Caki2 (cell line): ENCODE results near the gene UTP3. TPM values are rescaled to one million over a fixed set of nuclear protein-coding genes. Genes with fewer than 3 reads are reported as not detected.
"Not testable (repeated sequence)": the region's sequence is repeated elsewhere in the genome, so short reads cannot be mapped to it uniquely, and the experiment has no call there.

ENCODE experiments used
- DNase-seq: peaks from one replicate; pipeline ENCODE4 v3.0.0-alpha.2; 2015; ENCODE audit warnings: low read depth
- in situ Hi-C: cut with HindIII; loops from 2 replicates; pipeline ENCODE4 v1.10.0; 2016; ENCODE audit warnings: low sequenced_read_pairs, low pct_unique_long_range_greater_than_20kb, mixed read lengths
- total RNA-seq: library from RNA; depleted of rRNA; stranded (reverse); fragments of >200 nt; shearing (Covaris generic); gene quantifications from 2 replicates; pipeline ENCODE4 v1.2.3, GENCODE V29; 2014; ENCODE audit warnings: low replicate concordance

Gene UTP3
- total RNA-seq, 1 experiment from 2014 or later: 9.5 TPM

DNA sequence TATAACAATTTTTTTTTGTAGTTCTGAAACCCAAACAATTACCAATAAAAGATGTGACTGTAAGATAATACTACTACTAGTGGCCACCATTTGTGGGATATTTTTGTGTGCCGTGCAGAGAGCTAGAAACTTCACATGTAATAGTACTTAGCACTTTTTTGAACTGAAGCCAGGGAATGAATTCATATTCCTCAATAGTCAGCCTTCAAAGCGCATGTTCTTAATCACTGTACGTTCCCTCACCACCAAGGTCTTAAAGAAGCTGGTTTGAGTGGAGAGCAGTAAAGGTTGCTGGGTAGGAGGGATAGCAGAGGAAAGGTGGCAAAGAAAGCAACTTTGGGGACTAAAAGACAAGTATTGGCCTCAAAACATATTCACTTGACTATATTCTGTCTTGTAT lies 23.8 kb downstream of the UTP3 start:
- in situ Hi-C loops: no loop called here
- no peak for DNase-seq

DNA sequence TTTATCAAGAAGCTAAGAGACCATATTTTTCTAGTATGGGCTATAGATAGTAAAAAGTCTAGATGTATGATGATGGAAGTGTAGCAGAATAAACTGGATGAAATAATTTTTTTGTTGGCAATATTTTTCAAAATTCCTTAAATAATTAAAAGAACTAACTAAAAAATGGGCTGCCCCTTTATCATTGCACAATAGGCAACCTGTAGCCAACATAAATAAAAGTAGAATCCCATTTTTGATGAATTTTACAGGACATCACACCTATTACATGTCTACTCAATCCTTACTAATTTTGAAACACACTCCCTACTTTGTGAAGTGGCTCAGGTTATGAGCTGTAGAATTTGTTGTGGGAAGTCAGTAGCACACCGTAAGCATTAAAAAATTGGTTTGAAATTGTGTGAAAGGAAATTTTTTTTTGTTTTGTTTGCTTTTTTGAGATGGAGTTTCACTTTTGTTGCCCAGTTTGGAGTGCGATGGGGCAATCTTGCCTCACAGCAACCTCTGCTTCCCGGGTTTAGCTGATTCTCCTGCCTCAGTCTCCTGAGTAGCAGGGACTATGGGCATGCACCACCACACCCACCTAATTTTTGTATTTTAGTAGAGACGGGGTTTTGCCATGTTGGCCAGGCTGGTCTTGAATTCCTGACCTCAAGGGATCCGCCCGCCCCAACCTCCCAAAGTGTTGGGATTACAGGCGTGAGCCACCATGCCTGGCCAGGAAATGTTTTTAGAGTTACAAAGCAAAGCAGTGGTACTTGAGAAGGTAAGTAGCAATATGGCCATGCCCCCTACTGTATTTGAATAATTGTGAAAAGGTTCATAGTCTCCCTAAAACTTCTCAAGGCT lies 24.5 kb downstream of the UTP3 start:
- no peak for DNase-seq
- in situ Hi-C loops: no loop called here

DNA sequence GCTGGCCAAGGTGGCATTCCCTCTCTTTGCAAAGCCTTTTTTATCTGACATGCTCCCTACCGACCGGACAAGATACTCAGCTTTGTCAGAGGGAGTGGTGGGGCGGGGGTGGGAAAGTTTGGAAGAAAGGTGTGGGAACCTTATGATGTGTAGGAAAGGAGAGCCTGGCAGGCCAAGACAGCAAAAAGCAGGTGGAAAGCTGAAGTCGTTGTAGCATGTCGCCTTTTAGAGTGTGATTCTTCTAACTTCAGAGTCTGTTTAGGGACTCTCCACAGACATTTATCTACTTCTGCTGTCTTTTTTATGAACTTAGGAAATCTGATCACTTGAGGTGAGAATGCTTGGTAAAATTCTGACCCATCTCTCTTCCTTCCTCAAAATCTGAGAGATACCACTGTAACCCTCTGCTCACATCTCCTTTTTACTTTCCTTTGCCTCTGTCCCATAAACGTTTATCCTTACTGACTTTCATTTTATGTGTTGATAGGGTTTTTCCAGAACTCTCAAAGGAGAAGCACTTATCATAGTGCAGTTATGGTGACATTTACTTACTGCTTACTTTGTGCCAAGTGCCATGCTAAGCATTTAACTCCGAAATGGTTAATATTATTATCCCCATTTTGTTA lies 25.2 kb downstream of the UTP3 start:
- DNase-seq: no peak
- in situ Hi-C loops: no loop called here

DNA sequence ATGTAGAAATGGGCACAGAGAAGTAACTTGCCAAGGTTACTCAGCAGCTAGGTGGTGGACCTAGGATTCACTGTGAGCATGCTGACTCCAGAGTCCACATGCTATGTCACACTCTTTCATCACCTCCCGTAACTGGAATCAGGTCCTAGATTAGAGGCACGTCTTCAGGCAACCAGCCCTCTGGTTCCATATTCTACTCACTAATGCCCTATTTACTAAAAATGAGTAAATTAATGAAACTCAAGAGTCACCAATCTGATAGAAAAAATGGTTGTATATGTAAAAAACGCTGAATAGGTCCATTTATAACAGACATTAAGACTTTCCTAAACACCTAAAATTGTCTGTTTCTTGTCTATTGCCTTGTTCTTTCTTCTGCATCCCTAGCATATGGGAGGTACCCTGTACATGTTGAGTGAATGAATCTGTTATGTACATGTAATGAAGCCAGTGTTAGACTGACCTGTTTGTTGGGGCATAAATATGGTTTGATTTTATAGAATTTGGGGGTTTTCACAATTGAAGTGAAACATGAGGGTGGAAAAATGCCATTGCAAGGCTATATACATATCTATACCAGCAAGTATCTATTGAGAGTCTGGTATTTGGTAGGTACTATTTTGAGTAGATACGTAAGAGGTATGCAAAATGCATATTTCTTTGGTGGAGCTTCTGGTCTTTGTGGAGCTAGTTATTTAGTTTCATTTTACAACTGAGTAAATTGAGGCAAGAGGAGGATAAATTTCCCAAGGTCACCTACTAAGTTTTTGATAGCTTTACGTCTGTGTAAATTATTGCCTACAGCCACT lies 26.0 kb downstream of the UTP3 start:
- peak; percentile 58 for DNase-seq

DNA sequence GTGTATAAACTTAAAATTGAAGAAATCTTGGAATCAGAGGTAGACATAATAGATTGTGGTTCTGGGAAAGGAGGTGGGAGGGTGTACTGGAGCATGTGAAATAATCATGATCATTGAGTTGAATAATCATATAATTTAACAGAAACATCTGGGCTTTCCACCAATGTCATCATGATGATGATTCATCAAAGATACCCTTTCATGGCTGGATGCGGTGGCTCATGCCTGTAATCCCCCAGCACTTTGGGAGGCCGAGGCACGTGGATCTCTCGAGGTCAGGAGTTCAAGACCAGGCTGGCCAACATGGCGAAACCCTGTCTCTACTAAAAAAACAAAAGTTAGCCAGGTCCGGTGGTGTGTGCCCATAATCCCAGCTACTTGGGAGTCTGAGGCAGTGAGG lies 26.8 kb downstream of the UTP3 start:
- DNase-seq: peak; percentile 50
- in situ Hi-C loops: no loop called here

More for the DNA sequence above, 26.0 kb downstream of the UTP3 start:
- in situ Hi-C loops: no loop called here

DNA sequence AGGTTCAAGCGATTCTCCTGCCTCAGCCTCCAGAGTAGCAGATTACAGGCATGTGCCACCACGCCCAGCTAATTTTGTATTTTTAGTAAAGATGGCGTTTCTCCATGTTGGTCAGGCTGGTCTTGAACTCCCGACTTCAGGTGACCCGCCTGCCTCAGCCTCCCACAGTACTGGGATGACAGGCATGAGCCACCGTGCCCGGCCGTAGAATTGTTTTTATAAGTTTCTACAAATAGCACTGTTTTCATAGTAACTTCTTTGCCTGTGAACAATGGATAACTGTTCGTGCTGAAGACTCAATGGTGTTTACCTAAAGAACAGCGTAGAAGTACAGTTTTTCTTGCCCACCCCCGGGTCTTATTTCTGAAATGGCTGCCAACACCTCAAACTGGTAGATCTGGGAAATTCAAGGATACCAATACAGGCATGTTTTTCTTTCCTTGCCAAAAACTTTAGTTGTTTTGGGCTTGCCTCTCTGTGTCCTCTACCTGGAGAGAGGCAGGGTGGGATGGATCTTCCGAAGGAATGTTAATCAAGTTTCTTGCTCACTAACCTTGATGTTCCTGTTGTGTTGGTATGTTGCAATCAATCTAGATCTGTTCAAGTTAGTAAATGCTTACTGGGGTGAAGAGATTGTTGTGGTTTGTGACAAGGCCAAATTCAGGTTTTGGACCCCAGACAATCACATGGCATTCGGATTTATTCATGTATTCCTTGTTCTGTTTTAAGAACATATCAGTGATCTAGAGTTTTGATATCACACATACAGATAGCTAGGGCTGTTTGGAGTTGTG lies 30.7 kb downstream of the UTP3 start:
- in situ Hi-C loops: no loop called here
- no peak for DNase-seq

DNA sequence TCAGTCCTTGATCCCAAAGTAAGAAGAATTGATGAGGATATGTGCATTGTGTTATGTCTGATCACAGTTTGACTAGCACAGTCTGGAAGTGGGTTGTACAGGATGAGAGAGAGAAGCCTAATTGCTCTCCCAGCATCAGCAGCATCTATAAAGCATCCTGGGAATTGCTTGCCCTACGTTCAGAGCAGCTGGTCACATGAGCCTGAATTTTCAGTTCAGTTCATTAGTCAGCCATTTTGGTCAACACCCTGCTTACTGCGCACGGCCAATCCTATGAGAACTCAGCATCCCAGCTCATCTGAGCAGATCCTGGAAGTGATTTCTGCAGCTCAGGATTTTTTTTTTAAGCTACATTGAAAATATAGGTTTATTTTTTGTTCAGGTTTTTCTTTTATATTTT lies 33.4 kb downstream of the UTP3 start, which contains the start of gene RUFY3:
RUFY3 (plus strand) TSS at position 218 of the 400 bp plus-strand sequence. CDS start 610 bp downstream, outside the sequence.
- in situ Hi-C loops: no loop called here
- peak; percentile 83 for DNase-seq

DNA sequence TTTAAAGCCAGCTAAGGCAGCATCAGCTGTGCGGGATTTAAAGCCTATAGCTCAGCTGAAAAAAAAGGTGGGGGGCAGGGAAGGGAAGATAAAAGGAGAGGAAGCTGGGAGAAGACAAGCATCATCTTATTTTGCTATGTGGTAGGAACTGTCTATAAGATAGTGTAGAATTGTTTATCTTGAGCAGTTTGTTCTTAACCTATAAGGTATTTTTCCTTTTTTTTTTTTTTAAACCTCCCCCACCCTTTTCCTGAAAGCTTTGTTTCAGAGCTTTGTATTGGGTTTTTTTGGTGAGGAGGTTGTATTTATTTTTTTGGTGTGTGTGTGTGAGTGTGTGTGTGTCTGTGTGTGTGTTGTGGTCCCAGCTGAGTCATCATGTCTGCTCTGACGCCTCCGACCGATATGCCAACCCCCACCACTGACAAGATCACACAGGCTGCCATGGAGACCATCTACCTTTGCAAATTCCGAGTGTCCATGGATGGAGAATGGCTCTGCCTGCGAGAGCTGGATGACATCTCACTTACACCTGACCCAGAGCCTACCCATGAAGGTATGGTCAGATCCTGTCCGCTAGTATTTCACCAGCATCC lies 34.0 kb downstream of the UTP3 start:
- peak; percentile 63 for DNase-seq
- in situ Hi-C loops: no loop called here

DNA sequence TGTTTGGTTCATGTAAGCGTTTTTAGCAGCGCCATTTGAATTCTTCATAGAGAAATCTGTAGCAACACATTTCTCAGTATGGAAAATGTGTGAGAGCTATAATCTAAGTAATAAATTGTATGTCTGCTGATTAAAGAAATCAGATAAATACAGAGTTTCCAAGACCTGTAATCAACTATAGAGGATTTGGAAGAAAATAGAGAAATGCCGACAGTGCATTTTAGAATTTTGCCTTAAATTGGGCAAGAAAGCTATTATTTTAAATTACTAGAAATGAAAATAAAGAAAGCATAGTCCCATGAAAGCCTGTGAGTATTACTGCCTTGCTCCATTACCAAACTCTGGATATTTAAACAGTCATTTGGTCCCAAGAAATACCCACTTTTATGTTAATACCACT lies 36.1 kb downstream of the UTP3 start:
- no peak for DNase-seq

DNA sequence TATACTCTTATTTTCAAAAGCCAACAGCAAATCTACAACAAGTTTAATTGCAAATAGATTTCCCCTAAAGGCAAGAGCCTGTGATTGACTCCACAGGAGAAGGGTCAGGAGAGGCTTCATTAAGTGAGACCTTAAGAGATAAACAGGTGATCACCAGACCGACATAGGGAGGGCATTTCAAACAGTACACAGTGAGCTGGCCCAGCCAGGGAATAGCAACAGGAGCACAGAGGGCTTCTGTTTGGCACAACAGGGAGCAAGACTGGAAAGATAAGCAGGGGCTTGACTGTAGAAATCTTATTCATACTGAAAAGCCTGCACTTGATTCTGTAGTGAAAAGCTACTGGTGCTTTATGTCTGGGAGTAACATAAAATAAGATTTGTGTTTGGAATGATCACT lies 37.3 kb downstream of the UTP3 start:
- DNase-seq: no peak
- in situ Hi-C loops: no loop called here

More for the DNA sequence above, 36.1 kb downstream of the UTP3 start:
- in situ Hi-C loops: no loop called here

DNA sequence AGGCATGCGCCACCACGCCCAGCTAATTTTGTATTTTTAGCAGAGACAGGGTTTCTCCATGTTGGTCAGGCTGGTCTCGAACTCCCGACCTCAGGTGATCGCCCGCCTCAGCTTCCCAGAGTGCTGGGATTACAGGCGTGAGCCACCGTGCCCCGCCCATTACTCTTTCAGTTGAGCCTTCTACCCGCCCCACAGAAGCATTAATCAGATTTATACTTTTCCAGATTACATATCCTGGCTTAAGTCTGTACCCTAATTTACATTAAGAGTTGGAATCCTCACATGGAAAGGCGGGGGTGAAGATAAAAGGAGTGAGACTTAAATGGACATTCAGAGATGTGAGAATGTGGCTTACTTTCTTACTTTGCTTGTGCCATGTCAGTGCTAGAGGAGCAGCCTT lies 38.2 kb downstream of the UTP3 start:
- DNase-seq, in situ Hi-C loops: not testable (repeated sequence)

DNA sequence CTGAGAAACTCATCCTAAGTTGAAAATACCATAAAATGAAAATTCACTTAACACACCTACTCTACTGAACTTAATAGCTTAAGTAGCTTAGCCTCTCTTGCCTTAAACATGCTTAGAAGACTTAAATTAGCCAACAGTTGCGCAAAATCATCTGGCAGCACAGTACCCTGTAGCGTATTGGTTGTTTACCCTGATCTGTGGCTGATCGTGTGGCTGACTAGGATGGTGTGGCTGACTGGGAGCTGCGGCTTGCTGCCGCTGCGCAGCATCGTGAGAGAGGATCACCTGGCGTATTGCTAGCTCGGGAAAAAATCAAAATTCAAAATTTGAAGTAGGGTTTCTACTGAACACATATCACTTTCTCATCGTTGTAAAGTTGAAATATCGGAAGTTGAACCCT lies 39.8 kb downstream of the UTP3 start:
- in situ Hi-C loops: no loop called here
- DNase-seq: no peak

DNA sequence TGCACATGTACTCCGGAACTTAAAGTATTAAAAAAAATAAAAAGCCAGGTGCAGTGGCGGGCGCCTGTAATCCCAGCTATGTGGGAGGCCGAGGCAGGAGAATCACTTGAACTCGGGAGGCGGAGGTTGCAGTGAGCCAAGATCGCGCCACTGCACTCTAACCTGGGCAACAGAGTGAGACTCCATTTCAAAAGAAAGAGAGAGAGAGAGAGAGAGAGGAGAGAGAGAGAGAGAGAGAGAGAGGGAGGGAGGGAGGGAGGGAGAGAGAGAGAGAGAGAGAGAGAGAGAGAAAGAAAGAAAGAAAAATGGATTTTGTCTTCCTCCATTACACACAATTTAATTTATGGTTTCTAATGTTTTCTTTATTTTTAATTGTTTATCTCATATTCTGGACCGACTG lies 44.5 kb downstream of the UTP3 start:
- DNase-seq, in situ Hi-C loops: not testable (repeated sequence)

DNA sequence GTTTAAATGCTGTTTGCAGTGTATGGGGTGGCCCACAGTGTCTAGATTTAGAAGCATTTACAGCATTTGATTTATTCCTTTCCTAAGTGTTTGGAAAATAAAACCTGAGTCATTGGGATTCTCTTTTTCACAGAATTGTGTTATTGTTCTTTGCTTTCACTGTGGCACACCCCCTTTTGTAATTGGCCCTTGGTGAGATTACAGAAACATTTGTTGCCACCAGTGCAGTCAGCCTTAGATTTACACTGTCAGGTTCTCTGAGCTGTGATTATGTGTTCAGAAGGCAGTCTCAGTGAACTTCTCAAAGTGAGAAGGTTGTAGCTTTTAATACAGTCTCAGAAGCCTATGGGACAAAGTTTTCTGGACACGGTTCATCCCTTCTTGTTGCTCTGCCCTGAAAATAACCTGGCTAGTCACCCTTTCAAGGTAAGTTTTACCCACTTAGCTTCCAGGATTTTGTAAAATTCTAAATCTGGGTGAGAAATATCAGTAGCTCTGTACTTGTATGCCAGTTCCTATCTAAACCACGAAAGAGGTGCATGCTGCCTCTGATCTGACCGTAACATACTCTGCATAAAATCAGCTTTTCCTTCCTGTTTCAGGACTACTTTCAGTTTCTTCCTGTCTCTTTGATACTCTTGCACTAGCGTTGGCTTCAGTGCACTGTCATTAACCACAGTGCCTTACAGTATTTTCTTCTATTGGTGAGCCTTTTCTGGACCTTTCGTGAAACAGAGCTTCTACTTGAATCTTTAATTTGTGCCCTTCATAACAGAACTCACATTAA lies 46.0 kb downstream of the UTP3 start:
- in situ Hi-C loops: no loop called here
- peak; percentile 76 for DNase-seq

DNA sequence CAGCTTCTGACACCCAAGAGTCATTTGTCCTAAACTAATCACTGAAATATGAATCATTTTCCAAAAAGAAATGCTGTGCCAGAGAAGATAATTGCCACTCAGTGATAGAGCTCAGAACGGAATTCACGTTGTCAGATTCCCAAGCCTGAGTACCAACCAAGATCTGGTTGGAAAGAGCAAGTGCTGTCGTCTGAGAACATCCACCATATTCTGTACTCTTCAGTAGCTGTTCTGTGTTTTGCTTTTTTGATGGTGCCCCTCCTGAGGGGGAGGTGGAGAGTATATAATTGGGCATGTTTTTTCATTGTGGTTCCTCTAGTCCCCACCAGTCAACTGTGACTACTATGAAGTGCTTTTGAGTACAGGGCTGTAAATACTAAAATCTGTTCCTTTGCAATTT lies 46.6 kb downstream of the UTP3 start:
- DNase-seq: no peak
- in situ Hi-C loops: no loop called here

DNA sequence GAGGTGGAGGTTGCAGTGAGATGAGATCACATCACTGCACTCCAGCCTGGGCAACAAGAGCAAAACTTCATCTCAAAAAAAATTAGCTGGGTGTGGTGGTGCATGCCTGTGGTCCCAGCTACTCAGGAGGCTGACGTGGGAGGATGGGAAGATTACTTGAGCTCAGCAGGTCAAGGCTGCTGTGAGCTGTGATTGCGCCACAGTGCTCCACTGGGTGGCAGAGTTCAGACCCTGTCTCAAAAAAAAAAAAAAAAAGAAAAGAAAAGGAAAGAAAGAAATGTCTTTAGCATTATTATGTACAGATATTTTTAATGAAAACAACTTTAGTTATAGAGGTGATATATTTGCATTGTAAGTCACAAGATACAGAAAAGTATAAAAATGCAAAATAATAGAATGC lies 47.6 kb downstream of the UTP3 start:
- in situ Hi-C loops: not testable (repeated sequence)
- peak; percentile 29 for DNase-seq

DNA sequence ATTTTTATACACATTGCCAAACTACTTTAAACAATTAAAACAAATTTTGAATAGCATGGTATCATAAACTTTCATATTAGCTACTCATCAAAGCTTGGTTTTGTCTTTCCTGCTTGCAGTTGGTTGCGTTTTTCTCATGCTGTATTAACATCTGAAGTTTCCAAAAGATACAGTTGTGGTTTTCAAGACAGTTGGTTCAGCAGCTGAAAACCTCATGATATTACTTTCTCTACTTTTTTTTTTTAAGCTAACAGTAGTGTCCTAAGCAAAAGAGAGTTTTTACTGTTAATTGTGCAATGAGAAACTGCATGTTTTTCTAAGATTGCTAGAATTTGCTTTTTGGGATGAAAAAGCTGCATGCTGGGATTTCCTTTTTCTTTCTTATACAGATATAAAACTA lies 48.7 kb downstream of the UTP3 start:
- DNase-seq: no peak
- in situ Hi-C loops: no loop called here
